DND-41 (cell line): ENCODE results near the gene TEC.

Experiments used
- ATAC-seq: fragments of 200-7000 bp; cut with Tn5 transposase; 3 replicates; pipeline ENCODE4 v1.9.1; 2021; ENCODE audit warnings: low read depth; ENCODE audit not compliant: insufficient read depth
- DNase-seq: peaks from one replicate; pipeline ENCODE4 v3.0.0-alpha.2; 2020
- H2AFZ ChIP-seq: 2 replicates; pipeline ENCODE4 v1.6.0; 2012; ENCODE audit warnings: low read depth, low read length
- H3K27ac ChIP-seq: 2 replicates; pipeline ENCODE4 v1.5.1; 2012; ENCODE audit warnings: low read length, inconsistent platforms
- H3K27me3 ChIP-seq: fragments of 200-600 bp; sonication (generic); 2 replicates; pipeline ENCODE4 v1.6.0; 2012; ENCODE audit warnings: low read length, mild to moderate bottlenecking, inconsistent platforms; ENCODE audit not compliant: insufficient read depth, poor library complexity
- H3K36me3 ChIP-seq: 2 replicates; pipeline ENCODE4 v1.5.1; 2012; ENCODE audit warnings: low read length, inconsistent platforms; ENCODE audit not compliant: insufficient read depth
- H3K4me1 ChIP-seq: 2 replicates; pipeline ENCODE4 v1.5.1; 2012; ENCODE audit warnings: mild to moderate bottlenecking, low read length; ENCODE audit not compliant: insufficient read depth
- H3K4me2 ChIP-seq: 2 replicates; pipeline ENCODE4 v1.6.0; 2012; ENCODE audit warnings: mild to moderate bottlenecking, moderate library complexity, low read length, inconsistent platforms; ENCODE audit not compliant: insufficient read depth
- H3K4me3 ChIP-seq, 2 experiments: fragments of 200-600 bp in 1 of 2; shearing (Covaris generic) in 1 of 2; 2 replicates each; pipeline ENCODE4 v1.5.1; 2012 to 2016; ENCODE audit warnings: inconsistent platforms in 2 of 2, low read length in 2 of 2, mild to moderate bottlenecking in 2 of 2, low read depth in 1 of 2, moderate library complexity in 1 of 2
- H3K79me2 ChIP-seq: 2 replicates; pipeline ENCODE4 v1.6.0; 2012; ENCODE audit warnings: low read length, inconsistent platforms; ENCODE audit not compliant: insufficient read depth
- H3K9ac ChIP-seq: 2 replicates; pipeline ENCODE4 v1.6.0; 2012; ENCODE audit warnings: low read depth, mild to moderate bottlenecking, inconsistent platforms, low read length, moderate library complexity
- H3K9me3 ChIP-seq: 2 replicates; pipeline ENCODE4 v1.5.1; 2012; ENCODE audit warnings: low read length, moderate library complexity, mild to moderate bottlenecking, inconsistent platforms; ENCODE audit not compliant: insufficient read depth, severe bottlenecking
- H4K20me1 ChIP-seq: 2 replicates; pipeline ENCODE4 v1.6.0; 2012; ENCODE audit warnings: low read length; ENCODE audit not compliant: insufficient read depth
- EZH2 ChIP-seq: IDR thresholded peaks from 3 replicates; pipeline ENCODE4 v1.6.1; 2012; ENCODE audit warnings: borderline replicate concordance, low read depth, mild to moderate bottlenecking, moderate library complexity, low read length, inconsistent platforms; ENCODE audit not compliant: severe bottlenecking
- TF ChIP-seq, protein P1 (sequence below): IDR thresholded peaks from 2 replicates; pipeline ENCODE4 v1.5.1; 2012; ENCODE audit warnings: borderline replicate concordance, low read length, moderate library complexity, mild to moderate bottlenecking; ENCODE audit not compliant: poor library complexity, severe bottlenecking; ENCODE audit errors: extremely low read depth

TEC gene

DNA sequence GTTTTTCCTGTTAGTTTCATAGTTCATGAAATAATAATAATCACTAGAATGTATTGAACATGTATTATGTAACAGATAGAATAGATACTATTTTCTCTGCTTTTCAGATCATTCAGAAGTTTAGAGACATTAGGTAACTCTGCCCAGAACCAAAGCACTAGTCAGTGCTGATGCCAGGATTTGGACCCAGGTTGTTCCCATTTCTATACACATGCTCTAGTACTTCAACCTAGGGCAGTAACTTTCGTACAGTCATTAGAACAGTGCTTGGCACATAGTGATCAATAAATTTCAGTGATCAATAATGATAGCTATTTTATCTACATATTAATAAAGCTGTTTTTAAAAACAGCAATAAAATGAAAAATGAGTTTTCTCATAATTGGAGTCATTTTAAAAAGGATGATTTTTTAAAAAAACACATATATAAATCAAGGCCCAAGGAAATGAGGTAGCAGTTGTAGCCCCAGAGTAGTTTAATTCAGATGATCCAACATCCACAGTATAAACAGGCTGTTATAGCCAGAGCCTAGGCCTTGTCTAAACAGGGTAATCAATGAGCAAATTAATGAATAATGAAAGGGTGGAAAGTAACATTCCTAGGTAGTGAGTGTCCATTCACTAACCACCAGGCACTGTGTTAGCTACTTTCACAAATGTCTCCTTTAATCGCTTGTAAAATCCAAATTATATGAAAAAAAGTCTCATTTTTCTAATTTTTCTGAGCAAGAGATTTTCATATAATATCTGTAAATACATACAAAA, 161.1 kb downstream of the TEC start:
- H3K27ac ChIP-seq: no peak overlapping the region
- ATAC-seq: no peak
- H3K9me3 ChIP-seq: no peaks in the 10 kb centered on the region
- H3K4me2 ChIP-seq: no peak overlapping the region
- DNase-seq: no peak
- H4K20me1 ChIP-seq: no peaks in the 10 kb centered on the region
- H3K4me1 ChIP-seq: no peaks in the 10 kb centered on the region
- H3K36me3 ChIP-seq: no peaks in the 10 kb centered on the region
- no peak overlapping the region for H2AFZ ChIP-seq
- H3K27me3 ChIP-seq: no peaks in the 10 kb centered on the region
- no peaks in the 10 kb centered on the region for H3K79me2 ChIP-seq
- TF ChIP-seq, protein P1, sequence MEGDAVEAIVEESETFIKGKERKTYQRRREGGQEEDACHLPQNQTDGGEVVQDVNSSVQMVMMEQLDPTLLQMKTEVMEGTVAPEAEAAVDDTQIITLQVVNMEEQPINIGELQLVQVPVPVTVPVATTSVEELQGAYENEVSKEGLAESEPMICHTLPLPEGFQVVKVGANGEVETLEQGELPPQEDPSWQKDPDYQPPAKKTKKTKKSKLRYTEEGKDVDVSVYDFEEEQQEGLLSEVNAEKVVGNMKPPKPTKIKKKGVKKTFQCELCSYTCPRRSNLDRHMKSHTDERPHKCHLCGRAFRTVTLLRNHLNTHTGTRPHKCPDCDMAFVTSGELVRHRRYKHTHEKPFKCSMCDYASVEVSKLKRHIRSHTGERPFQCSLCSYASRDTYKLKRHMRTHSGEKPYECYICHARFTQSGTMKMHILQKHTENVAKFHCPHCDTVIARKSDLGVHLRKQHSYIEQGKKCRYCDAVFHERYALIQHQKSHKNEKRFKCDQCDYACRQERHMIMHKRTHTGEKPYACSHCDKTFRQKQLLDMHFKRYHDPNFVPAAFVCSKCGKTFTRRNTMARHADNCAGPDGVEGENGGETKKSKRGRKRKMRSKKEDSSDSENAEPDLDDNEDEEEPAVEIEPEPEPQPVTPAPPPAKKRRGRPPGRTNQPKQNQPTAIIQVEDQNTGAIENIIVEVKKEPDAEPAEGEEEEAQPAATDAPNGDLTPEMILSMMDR: no peak
- TF ChIP-seq EZH2: no peak
- H3K4me3 ChIP-seq: no peak overlapping the region
- H3K9ac ChIP-seq: no peak overlapping the region

GRCh38 chr4:48105230-48105629, 164.4 kb downstream of the TEC start:
- Histone ChIP-seq H3K27ac (no peak overlapping the region), H3K9ac (no peak overlapping the region), H3K4me3 (no peak overlapping the region), H3K79me2 (no peaks in the 10 kb centered on the region), H3K4me1 (no peaks in the 10 kb centered on the region), H3K4me2 (no peak overlapping the region), H3K27me3 (no peaks in the 10 kb centered on the region), H3K36me3 (no peaks in the 10 kb centered on the region), H2AFZ (no peak overlapping the region), H3K9me3 (no peaks in the 10 kb centered on the region), H4K20me1 (no peaks in the 10 kb centered on the region)
- TF ChIP-seq EZH2: no peak
- TF ChIP-seq, protein P1: no peak
- DNase-seq (no peak), ATAC-seq (no peak)

- ATAC-seq (no peak), DNase-seq (no peak)
- H3K79me2 ChIP-seq: no peaks in the 10 kb centered on the region
- H3K36me3 ChIP-seq: no peaks in the 10 kb centered on the region
- TF ChIP-seq EZH2: no peak
- TF ChIP-seq, protein P1: no peak
- no peak overlapping the region for H3K4me2 ChIP-seq
- H4K20me1 ChIP-seq: no peaks in the 10 kb centered on the region
- no peak overlapping the region for H3K9ac ChIP-seq
- H3K27ac ChIP-seq: no peak overlapping the region
- H3K4me1 ChIP-seq: no peaks in the 10 kb centered on the region
- no peak overlapping the region for H2AFZ ChIP-seq
- H3K9me3 ChIP-seq: no peaks in the 10 kb centered on the region
- H3K4me3 ChIP-seq: no peak overlapping the region
- H3K27me3 ChIP-seq: no peaks in the 10 kb centered on the region
Measured at GRCh38 chr4:48103483-48104139, 166.0 kb downstream of the TEC start.

GRCh38 chr4:48102303-48102702, 167.3 kb downstream of the TEC start:
- Histone ChIP-seq H3K36me3 (no peaks in the 10 kb centered on the region), H3K9me3 (no peaks in the 10 kb centered on the region), H3K27me3 (no peaks in the 10 kb centered on the region), H3K27ac (no peak overlapping the region), H3K4me1 (no peaks in the 10 kb centered on the region), H3K4me3 (no peak overlapping the region), H4K20me1 (no peaks in the 10 kb centered on the region), H2AFZ (no peak overlapping the region), H3K79me2 (no peaks in the 10 kb centered on the region), H3K4me2 (no peak overlapping the region), H3K9ac (no peak overlapping the region)
- DNase-seq (no peak), ATAC-seq (no peak)
- no peak for TF ChIP-seq EZH2
- TF ChIP-seq, protein P1: no peak
